AG20443 (cell line): Measurements from ENCODE around the gene POLR1A.
"Not testable (repeated sequence)": the region's sequence is repeated elsewhere in the genome, so short reads cannot be mapped to it uniquely, and the experiment has no call there.

ENCODE experiments used
- DNase-seq: peaks from one replicate; pipeline ENCODE4 v3.0.0; 2012; ENCODE audit warnings: low spot score, mixed read lengths

The POLR1A gene

DNA sequence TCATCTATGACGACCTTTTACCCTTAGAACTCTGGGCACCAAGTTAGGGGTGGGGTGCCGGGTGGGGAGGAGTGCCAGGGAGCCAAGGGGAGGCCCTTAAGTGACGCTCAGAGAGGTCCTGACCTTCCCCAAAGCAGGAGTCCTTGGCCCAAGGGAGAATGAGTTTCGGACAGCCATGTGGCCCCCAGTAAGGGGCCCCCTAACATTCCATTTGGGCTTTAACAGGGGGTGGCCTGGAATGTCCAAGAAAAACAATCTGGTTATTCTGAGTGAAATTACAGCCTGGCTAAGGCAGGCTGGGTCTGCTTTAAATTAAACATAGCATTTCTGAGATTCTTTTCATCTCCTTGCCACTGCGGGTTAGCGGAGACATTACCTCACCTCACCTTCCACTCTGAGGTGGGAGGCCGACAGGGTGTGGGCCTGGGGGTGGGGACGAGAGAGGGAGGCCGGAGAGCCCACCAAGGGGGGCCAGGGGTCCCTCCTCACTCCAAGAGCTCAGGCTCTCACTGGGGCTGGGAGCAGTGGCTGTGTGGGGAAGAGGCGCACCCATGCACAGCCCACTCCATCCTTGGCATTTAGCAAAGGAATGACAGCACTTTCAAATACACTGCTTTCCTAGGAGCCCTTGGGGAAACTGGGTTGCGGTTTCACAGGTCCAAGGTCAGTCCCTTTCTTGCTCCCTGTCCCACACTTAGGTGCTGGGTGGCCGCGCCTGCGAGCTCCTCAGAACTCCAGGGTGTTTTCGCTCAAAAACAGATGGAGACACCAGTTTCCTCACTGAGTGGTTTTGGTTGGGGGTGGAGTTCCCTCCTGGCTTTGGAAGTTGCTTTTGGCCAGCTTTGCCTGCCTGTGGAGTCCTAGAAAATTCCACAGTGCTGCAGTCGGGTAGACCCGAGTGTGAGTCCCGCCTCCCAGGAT, 107.4 kb downstream of the POLR1A start:
- DNase-seq, result peak; percentile 80

DNA sequence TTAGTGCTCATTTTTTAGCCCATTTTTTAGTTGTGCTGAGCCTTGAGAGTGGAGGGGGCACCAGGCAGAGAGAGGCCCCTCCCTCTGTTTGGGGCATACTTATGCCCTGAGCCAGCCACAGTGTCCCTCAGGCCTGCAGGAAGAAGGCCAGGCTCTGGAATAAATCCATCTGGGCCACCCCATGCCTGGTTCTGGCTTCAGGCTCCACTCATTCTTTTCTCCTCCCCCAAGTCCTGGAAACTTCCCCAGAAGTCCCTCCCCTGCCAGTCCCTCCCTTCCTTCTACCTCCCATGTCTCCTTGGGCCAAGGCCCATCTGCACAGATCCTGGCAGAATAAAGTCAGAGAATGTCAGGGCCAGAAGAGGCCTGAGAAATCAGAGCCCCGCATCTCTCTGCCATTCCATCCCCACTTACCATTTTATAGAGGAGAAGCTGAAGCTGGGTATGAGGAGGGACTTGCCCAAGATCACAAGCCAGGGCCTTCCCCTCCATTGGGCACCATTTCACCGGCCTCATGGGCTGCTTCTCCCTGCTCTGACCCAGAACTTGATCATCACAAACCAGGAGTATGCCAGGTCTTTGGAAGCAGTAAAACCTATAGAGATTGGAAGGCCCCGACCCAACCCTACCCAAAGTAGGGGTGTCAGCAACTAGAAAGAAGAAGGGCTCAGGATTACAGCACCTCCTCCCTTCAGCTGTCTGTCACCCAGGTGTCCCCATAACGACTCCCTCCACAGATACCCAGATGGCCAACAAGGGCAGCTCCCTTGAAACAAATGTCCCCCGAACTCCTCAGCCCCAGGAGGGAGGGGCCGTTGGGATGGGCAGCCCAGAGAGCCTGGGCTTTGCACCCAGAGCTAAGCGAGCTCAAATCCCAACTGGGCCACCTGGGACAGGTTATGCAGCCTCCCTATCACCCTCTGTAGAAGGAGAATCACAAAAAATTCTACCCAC, 108.4 kb downstream of the POLR1A start:
- peak; percentile 77 for DNase-seq

DNA sequence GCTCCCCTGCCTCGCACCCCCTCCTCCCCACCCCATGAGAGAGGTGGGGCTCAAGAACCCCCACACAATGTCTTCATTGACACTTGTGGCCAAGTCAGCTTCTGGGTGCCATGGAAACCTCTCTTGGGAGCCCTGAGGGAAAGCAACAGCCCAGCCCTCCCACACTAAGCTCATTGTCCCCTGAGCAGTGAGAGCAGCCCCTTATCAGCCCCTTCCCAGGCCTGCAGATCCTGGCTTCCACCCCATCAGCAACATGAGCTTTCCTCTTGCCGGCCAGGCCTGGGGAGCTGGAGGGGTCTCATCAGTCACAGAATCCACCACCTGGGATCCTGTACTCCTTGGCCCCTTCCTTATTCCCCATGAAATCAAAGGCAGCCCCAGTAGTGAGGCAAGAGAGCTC, 109.1 kb downstream of the POLR1A start:
- DNase-seq, result no peak

DNA sequence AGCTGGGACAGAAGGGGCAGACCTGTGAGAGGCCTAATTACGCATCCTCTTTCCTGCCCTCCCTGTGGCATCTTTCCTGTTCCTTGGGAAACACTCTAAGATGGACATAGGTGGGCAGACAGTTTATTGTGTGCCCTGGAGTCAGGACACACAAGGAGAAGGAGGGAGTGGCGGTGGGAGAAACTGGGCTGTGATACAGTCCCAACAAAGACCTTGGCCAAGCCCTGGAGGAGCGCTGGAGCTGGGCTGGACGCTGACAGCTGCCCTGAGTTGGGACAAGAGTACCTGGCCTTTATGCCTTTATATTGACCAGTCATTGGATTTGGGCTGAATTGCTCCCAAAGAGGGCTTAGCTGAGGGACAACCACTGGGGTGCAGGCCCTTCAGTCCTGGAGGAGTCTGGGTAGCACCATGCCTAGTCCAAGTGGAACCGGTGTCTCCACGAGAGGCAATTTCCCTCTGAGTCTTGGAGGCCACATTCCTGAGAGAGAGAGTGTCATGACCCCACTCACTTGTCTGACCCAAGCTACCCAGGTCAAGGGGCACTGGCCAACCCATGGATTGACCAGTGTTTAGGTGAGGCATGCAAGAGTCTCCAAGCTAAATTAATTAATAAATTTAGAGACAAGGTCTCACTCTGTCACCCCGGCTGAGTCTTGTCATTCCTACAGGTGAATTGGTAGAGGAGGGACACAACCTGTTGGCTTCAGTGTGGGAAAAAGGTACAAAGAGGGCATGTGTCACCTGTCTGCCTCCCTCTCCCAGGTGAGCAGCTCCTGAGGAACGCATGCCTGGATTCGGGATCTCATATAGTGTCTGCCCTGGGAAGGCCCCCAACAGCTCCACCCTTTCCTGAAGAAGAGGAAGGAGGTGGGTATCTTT, 109.8 kb downstream of the POLR1A start:
- no peak for DNase-seq

DNA sequence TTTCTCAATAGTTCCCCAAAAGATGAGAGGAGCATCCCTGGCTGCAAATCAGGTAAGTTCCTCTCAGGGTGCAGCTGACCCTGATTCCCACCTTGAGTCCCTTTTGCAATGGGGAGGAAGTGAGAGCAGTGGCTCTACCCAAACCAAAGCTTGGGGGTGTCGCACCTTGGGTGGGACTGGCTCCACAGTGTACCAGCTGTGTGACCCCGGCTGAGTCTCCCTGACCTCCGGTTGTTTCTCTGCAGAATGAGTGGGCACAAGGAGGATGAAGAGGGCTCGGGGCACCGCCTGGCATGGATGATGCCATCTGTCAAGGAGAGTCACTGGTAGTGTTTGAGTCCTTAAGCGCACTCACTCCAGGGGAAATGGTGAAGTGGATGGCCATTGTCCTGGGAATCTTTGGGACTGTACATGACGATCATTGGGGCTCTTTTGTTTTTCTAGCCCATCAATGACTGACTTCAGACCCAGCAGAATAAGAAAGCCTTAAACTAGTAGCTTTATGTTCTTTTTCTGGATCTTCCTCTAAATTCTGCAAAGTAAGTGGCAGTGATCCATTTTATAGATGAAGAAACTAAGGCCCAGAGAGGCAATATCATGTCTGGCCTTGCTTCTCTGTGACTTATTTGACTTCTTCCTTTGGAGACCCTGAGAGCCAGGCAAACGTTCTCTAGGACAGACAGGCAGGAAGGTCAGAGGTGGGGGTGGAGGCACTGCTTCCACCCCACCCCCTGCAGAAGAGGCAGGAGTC, 110.6 kb downstream of the POLR1A start:
- no peak for DNase-seq

DNA sequence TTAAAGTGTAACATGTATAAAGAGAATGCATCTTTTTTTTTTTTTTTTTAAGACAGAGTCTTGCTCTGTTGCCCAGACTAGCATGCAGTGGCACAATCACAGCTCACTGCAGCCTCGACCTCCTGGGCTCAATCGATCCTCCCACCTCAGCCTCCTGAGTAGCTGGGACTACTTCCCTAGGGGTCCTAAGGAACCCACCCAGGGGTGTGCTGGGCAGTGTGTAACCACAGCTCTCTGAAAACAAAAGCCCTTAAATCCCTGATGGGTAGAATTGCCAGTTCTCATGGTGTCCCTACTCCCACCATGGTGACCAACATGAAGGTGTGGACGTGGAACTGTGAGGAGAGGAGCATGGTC, 111.3 kb downstream of the POLR1A start:
- no peak for DNase-seq

DNA sequence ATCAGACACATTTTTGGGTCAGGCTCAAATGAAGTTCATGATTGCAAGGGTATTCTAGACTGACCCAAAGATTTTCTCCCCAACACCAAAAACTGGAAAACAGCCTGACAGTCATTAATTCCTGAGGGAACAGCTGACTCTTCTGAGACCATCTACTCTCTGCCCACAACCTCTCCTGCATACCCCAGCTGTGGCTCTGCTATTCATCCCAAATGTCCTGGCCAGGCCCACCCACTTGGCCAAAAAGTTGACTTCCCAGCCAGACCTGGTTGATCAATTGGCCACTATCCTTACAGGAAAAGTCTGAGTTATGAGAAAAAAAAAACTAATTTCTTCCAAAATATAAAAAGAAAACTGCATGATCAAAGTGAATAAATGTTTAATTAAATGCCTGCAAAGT, 113.1 kb downstream of the POLR1A start:
- DNase-seq, result no peak

DNA sequence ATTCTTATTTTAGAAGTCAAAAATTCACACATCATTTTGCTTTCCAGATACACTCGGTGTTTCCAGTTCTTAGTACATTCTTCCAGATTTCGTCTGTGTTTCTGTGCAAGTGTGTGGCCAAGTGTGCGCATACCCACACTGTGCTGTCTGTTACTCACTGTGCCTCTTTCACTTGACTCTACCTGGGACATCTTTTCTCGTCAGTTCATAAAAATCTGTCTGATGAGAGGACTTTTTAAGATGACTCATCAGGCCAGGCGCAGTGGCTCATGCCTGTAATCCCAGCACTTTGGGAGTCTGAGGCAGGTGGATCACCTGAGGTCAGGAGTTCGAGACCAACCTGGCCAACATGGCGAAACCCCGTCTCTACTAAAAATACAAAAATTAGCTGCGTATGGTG, 113.6 kb downstream of the POLR1A start:
- DNase-seq, result not testable (repeated sequence)

DNA sequence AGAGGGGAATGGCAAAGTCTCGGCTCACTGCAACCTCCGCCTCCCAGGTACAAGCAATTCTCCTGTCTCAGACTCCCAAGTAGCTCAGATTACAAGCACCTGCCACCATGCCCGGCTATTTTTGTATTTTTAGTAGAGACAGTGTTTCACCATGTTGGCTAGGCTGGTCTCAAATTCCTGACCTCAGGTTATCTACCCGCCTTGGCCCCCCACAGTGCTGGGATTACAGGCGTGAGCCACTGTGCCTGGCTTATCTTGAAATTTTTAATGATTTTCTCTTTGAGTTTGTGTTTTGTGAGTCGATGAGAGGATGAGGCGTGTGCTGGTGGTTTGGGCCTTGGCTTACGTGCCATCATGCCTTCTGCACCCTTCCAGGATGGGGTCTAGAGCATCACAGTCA, 115.6 kb downstream of the POLR1A start:
- DNase-seq, result no peak

DNA sequence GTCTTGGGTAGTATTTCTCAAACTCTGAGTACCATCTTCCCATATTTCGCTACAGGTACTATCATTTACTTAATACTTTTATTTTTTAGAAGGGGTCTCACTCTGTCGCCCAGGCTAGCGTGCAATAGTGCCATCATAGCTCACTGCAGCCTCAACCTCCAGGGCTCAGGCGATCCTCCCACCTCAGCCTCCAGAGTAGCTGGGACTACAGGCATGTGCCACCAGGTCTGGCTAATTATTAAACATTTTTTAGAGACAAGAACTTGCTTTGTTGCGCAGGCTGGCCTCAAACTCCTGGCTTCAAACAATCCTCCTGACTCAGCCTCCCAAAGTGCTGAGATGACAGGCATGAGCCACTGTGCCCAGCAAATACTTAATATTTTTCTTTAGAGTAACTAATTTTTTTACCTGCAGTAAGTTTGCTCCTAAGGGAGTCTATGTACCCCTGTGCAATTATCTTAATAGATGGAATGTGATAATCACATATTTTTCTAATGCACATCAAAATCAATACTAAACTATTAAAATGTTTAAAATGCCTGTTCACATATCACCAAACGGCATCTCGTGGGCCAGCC, 116.3 kb downstream of the POLR1A start:
- no peak for DNase-seq

DNA sequence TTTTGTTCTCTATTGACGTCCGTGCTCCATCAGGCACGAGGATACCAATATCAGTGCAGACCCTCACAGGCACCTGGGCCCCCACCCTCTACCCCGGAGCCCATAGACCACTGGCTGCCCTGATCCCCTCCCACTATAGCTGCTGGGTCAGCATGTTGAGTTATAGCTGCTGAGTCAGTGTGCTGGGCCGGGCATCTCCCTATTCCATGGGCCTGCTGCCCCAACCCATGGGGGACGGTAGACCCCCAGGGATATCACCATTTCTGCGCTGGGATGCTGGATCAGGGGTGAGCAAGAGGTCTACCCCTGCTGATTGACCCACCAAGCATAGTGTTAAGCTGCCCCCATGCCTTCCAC, 116.8 kb downstream of the POLR1A start:
- no peak for DNase-seq

DNA sequence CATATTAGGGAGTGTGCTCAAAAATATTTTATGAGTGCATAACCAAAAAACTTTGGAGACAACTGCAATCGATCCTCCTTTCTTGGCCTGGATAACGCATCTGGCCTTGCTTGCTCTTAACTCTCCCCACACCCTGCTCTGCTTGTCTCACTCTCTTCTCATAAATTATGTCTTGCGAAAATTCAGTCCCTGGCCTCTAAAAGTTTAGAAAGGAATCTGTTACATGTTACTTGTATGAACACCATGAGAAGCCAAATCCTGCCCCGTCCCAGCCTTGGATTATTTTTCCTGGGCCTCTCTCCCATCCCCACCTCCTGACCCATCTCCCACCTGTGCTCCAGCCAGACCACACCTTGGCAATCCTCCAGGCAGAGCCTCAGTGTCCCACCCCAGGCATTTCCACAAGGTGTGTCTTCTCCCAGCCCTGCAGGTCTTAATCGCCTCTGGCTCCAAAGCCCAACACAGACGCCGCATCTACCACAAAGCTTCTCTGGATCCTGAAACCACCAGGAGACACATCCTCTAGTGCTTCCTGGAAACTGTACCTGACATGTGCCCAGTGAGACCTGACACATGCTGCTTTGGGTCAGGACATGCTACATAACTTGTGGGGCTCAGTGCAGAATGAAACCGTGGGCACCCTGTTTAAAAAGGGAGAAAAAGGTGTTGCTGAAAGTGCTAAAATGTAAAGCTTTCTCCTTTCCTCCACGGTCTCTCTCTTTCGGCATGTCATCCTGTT, 117.3 kb downstream of the POLR1A start:
- DNase-seq, result peak; percentile 65

DNA sequence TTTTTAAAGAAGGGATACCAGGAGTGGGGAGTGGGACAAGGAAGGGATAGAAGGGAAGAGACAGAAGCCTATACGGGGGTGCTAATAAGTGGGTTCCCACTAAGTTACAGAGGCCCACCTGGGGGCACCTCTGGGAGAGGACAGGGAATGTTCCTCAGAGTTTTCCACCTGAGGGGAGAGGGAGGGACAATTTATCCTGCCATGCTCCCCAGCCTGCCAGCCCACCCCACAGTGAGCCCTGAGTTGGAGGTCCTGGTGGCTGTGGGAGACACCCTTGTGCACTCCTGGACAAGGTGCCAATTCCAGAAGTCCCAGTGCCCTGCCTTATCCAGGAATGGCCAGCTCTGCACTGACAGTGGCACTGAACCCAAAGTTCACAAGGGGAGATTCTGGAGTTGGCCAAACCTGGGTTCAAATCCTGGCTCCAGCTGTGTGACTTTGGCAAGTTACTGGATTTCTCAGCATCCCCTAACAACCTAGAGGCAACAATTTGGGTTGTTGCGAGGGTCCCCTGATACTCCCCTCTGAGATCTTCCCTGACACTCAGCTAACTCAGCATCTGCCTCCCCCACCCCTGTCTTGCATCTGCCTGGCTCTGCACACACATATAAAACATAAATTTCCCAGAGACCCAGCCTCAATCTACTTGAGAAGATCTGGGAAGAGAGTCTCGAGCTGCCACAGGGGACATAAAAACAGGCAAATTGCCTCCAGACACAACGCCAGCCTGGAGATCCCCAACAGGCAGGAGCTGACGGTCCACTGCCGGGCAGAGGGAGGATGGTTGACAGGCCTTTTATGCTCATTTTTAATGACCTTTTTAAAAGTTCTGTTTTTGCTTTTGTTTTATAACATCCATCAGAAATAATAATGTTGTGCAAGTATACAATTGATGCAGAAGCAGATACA, 118.2 kb downstream of the POLR1A start:
- DNase-seq, result no peak

DNA sequence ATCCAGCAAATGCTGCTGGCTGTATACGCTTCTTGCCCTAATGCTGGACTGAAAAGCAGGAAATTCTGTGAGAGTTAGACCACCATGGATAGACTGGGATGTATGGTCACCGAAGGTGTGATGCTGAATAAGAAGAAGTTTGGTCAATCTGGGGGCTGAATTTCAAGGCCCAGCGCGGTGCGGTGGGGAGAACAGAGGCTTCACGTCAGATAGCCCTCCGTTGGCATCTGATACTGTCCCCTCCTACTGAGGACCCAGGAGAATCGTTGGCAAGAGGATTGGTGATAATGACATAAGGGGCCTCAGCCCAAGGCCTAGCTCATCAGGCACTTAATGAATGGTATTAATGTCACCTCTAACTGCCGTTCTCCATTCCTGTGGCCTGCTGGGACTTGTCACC, 119.6 kb downstream of the POLR1A start:
- DNase-seq, result no peak

DNA sequence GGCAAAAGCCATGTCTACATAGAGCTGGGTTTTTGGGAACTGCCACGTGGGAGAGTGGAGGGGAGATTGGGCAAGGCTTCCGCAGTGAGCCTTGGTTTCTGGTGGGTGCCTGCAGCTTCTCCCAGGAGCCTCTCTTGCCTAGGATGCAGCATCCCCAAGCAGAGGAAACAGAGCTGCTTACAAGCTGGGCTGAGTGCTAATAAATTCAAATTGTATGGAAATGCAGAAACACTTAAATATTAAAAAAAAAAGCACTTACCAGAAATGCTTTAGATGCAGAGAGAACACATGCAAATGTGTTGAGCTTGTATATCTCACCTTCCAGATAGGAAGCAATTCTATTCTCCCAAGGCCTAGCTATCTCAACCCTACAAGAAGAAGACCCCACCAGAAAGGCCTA, 120.9 kb downstream of the POLR1A start:
- no peak for DNase-seq

DNA sequence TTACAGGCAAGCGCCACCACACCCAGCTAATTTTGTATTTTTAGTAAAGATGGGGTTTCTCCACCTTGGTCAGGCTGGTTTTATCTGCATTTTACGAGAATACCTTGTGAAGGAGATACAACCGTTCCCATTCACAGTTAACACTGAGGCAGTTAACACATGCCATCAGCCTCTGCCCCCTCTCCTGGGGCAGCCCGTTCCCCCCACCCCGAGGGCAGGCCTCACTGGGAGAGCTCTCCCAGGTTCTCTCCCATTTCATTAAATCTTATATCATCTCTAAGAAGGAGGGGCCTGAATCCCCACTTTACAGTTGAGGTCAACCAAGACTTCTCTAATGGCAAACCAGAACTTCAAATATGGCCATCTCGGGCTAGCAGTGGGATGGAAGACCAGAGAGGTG, 121.9 kb downstream of the POLR1A start:
- no peak for DNase-seq

DNA sequence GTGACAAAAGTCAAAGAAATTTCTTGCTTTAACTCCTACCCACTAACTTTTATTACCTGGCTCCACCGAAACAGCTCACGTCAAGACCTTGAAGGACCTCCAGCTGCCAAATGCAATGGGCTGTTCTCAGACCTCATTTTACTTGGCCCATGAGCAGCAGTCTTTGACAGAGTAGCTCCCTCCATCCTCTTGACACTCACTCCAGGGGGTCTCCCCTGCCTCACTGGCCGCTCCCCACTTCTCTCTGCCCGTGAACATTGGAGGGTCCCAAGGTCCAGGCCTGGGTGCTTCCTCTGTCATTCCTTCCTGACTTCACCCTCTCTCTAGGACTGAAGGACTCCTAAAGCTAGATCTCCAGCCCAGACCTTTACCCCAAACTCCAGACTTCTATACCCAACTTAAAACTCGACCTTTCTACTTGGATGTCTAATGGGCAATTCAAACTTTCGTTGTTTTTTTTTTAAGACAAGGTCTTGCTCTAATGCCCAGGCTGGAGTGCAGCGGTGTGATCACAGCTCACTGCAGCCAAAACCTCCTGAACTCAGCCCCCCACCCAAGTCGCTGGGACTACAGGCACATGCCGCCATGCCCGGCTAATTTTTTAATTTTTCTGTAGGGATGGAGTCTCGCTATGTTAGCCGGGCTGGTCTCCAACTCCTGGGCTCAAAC, 124.0 kb downstream of the POLR1A start:
- DNase-seq, result no peak
